Anterior cingulate cortex (tissue), 58 donors: ENCODE data around the gene F9.

Experiments used
- DNase-seq, 58 donors: peaks; one replicate each; lab custom pipeline; 2025; lab: John Stamatoyannopoulos, UW

The F9 gene

DNA sequence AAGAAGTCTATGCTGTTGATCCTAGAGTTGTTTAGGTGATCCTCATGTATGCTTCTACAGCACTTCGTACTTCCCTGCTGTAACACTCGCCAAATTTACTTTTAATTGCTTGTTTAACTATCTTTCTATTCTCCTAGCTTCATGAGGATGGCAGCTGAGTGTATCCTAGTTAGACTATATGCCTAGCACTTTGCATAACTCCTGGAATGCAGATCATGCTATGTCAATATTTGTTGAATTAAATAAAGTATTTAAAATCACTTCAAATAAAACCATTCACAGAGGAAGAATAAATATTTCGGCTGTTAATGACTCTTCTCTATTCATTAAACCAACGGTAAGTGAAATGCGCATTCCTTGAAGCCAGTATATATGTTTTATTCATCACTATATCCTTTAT is 55.1 kb downstream of the F9 start:
- DNase-seq = no peak

- no peak for DNase-seq
Measured at GRCh38 chrX:139596068-139596467, 65.5 kb downstream of the F9 start.

GRCh38 chrX:139600105-139600504 is 69.6 kb downstream of the F9 start:
- no peak for DNase-seq
